Measurements from ENCODE around the gene HEMGN.

- no peak for TF ChIP-seq EZH2 (IDR thresholded peaks at IDR 0.05; ENCODE audit: borderline replicate concordance, low read length)
- TF ChIP-seq, protein P1, sequence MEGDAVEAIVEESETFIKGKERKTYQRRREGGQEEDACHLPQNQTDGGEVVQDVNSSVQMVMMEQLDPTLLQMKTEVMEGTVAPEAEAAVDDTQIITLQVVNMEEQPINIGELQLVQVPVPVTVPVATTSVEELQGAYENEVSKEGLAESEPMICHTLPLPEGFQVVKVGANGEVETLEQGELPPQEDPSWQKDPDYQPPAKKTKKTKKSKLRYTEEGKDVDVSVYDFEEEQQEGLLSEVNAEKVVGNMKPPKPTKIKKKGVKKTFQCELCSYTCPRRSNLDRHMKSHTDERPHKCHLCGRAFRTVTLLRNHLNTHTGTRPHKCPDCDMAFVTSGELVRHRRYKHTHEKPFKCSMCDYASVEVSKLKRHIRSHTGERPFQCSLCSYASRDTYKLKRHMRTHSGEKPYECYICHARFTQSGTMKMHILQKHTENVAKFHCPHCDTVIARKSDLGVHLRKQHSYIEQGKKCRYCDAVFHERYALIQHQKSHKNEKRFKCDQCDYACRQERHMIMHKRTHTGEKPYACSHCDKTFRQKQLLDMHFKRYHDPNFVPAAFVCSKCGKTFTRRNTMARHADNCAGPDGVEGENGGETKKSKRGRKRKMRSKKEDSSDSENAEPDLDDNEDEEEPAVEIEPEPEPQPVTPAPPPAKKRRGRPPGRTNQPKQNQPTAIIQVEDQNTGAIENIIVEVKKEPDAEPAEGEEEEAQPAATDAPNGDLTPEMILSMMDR (conservative IDR thresholded peaks at IDR 0.05 in 1 of 2, IDR thresholded peaks at IDR 0.05 in 1 of 2; ENCODE audit: extremely low read depth in 1 of 2, insufficient read depth in 1 of 2, low read depth in 1 of 2, low read length in 2 of 2), result no peak
These were observed 7.0 kb downstream of the HEMGN start for GRCh38 chr9:97930972-97931371.

All from mammary epithelial cell (primary cell).